Type B pancreatic cell (in vitro differentiated cells): ENCODE data around the gene GALNT8. TPM values are rescaled to one million over a fixed set of nuclear protein-coding genes. Genes with fewer than 3 reads are reported as not detected.

Experiments used
- DNase-seq: peaks from one replicate; pipeline ENCODE4 v3.0.0; 2021; ENCODE audit warnings: mixed read lengths; ENCODE audit not compliant: unreplicated experiment; ENCODE audit errors: extremely low spot score
- H3K27ac Mint-ChIP-seq: 2 replicates; pipeline ENCODE4 v1.8.0; 2021; ENCODE audit warnings: mild to moderate bottlenecking, mixed read lengths
- H3K27me3 Mint-ChIP-seq: 2 replicates; pipeline ENCODE4 v1.8.0; 2021; ENCODE audit warnings: mixed read lengths
- H3K36me3 Mint-ChIP-seq: 2 replicates; pipeline ENCODE4 v1.8.0; 2021; ENCODE audit warnings: mixed read lengths
- H3K4me1 Mint-ChIP-seq: one replicate; pipeline ENCODE4 v1.8.0; 2021; ENCODE audit warnings: mixed read lengths; ENCODE audit not compliant: unreplicated experiment
- H3K4me3 Mint-ChIP-seq: 2 replicates; pipeline ENCODE4 v1.8.0; 2021; ENCODE audit warnings: mild to moderate bottlenecking, mixed read lengths
- H3K9me3 Mint-ChIP-seq: 2 replicates; pipeline ENCODE4 v1.8.0; 2021; ENCODE audit warnings: mixed read lengths
- CTCF ChIP-seq: fragments of 200-600 bp; sonication (generic); conservative IDR thresholded peaks from 2 replicates; pipeline ENCODE4 v1.5.0; 2021; ENCODE audit warnings: antibody characterized with exemption, mild to moderate bottlenecking
- total RNA-seq: library from RNA; stranded (reverse); gene quantifications from 2 replicates; pipeline ENCODE4 v1.2.1, GENCODE V29; 2021; ENCODE audit warnings: low replicate concordance

GALNT8 gene
- total RNA-seq, 1 donor from 2014 or later: 7.1 TPM

GRCh38 chr12:4796694-4797482 is 76.7 kb downstream of the GALNT8 start:
- H3K27ac Mint-ChIP-seq: no peak overlapping the region
- no peak overlapping the region for H3K4me3 Mint-ChIP-seq
- H3K9me3 Mint-ChIP-seq: peaks cover 5% of the 10 kb centered on the region
- TF ChIP-seq CTCF: no peak
- peaks cover 9% of the 10 kb centered on the region for H3K36me3 Mint-ChIP-seq
- peaks cover 55% of the 10 kb centered on the region for H3K27me3 Mint-ChIP-seq
- H3K4me1 Mint-ChIP-seq: peaks cover 4% of the 10 kb centered on the region
- DNase-seq: no peak

GRCh38 chr12:4800555-4800954 is 80.4 kb downstream of the GALNT8 start:
- H3K4me1 Mint-ChIP-seq: peaks cover 4% of the 10 kb centered on the region

GRCh38 chr12:4802841-4803240 is 82.6 kb downstream of the GALNT8 start:
- TF ChIP-seq CTCF: no peak

More at GRCh38 chr12:4800555-4800954, 80.4 kb downstream of the GALNT8 start:
- DNase-seq: no peak
- no peak for TF ChIP-seq CTCF
- H3K27ac Mint-ChIP-seq: no peak overlapping the region
- H3K36me3 Mint-ChIP-seq: peaks cover 6% of the 10 kb centered on the region
- peaks cover 5% of the 10 kb centered on the region for H3K9me3 Mint-ChIP-seq
- H3K4me3 Mint-ChIP-seq: no peak overlapping the region
- H3K27me3 Mint-ChIP-seq: peaks cover 69% of the 10 kb centered on the region

GRCh38 chr12:4806439-4807115 is 86.4 kb downstream of the GALNT8 start:
- H3K4me3 Mint-ChIP-seq: no peak overlapping the region
- TF ChIP-seq CTCF: no peak

More at GRCh38 chr12:4802841-4803240, 82.6 kb downstream of the GALNT8 start:
- no peak for DNase-seq
- H3K27ac Mint-ChIP-seq: no peak overlapping the region
- peaks cover 5% of the 10 kb centered on the region for H3K9me3 Mint-ChIP-seq
- no peak overlapping the region for H3K4me3 Mint-ChIP-seq
- peaks cover 76% of the 10 kb centered on the region for H3K27me3 Mint-ChIP-seq
- H3K4me1 Mint-ChIP-seq: no peaks in the 10 kb centered on the region
- peaks cover 6% of the 10 kb centered on the region for H3K36me3 Mint-ChIP-seq

GRCh38 chr12:4807116-4807783 is 87.0 kb downstream of the GALNT8 start:
- no peak for DNase-seq
- no peak overlapping the region for H3K27ac Mint-ChIP-seq
- no peak for TF ChIP-seq CTCF
- peaks cover 84% of the 10 kb centered on the region for H3K27me3 Mint-ChIP-seq
- H3K36me3 Mint-ChIP-seq: peaks cover 17% of the 10 kb centered on the region
- no peaks in the 10 kb centered on the region for H3K4me1 Mint-ChIP-seq
- no peak overlapping the region for H3K4me3 Mint-ChIP-seq
- H3K9me3 Mint-ChIP-seq: peaks cover 4% of the 10 kb centered on the region

More at GRCh38 chr12:4806439-4807115, 86.4 kb downstream of the GALNT8 start:
- Mint-ChIP-seq H3K9me3 (peaks cover 1% of the 10 kb centered on the region), H3K27me3 (peaks cover 84% of the 10 kb centered on the region), H3K4me1 (no peaks in the 10 kb centered on the region), H3K36me3 (peaks cover 14% of the 10 kb centered on the region), H3K27ac (no peak overlapping the region)
- DNase-seq: no peak
